Endothelial cell of umbilical vein (primary cell): ENCODE data around the gene TGFBR2. TPM values are rescaled to one million over a fixed set of nuclear protein-coding genes. Genes with fewer than 3 reads are reported as not detected.

Experiments used
- BruUV-seq: library from RNA; stranded (reverse); fragments of 400-500 nt; replicated peaks from 2 replicates; lab custom pipeline; 2021; lab: Mats Ljungman, UMichigan
- CTCF ChIA-PET: fragments of 300-600, 350-600 bp; sonication (Branson Sonifier 250); formaldehyde crosslinking; loops from one replicate; lab custom pipeline; 2021; ENCODE audit warnings: antibody characterized with exemption, inconsistent platforms; lab: Charles Lee
- POLR2A ChIA-PET: fragments of 300-600, 350-600 bp; sonication (Branson Sonifier 250); formaldehyde crosslinking; loops from one replicate; lab custom pipeline; 2021; ENCODE audit warnings: antibody characterized with exemption, inconsistent platforms; lab: Charles Lee
- DNase-seq: peaks from one replicate; pipeline ENCODE4 v3.0.0-alpha.2; 2011; ENCODE audit warnings: low read depth, low spot score
- FAIRE-seq: peaks from 2 replicates; lab custom pipeline; 2011; peaks lifted over from hg19 to GRCh38; lab: Jason Lieb, UNC
- H2AFZ ChIP-seq: 2 replicates; pipeline ENCODE4 v1.6.0; 2012; ENCODE audit warnings: low read depth, low read length, control low read depth, inconsistent platforms
- H3K27ac ChIP-seq: 2 replicates; pipeline ENCODE4 v1.5.1; 2011; ENCODE audit warnings: low read depth, mild to moderate bottlenecking, control low read depth, low read length, moderate library complexity; ENCODE audit not compliant: insufficient read depth
- H3K27me3 ChIP-seq, 2 experiments: 2 replicates each; pipeline versions ENCODE4 v1.6.0 to v1.6.1; 2011; ENCODE audit warnings: low read length in 2 of 2, mixed read lengths in 1 of 2; ENCODE audit not compliant: control insufficient read depth in 2 of 2, insufficient read depth in 2 of 2
- H3K36me3 ChIP-seq, 2 experiments: 2 replicates in 1 of 2; 3 replicates in 1 of 2; pipeline ENCODE4 v1.5.1; 2011; ENCODE audit warnings: low read length in 2 of 2, mild to moderate bottlenecking in 1 of 2, moderate library complexity in 1 of 2; ENCODE audit not compliant: control insufficient read depth in 2 of 2, insufficient read depth in 2 of 2; ENCODE audit errors: extremely low read depth in 1 of 2
- H3K4me1 ChIP-seq: 3 replicates; pipeline ENCODE4 v1.5.1; 2011; ENCODE audit warnings: mild to moderate bottlenecking, low read length; ENCODE audit not compliant: control insufficient read depth, insufficient read depth; ENCODE audit errors: extremely low read depth
- H3K4me2 ChIP-seq: 2 replicates; pipeline ENCODE4 v1.6.1; 2011; ENCODE audit warnings: low read length, control low read depth, mixed read lengths; ENCODE audit not compliant: insufficient read depth
- H3K4me3 ChIP-seq, 3 experiments: fragments of 200-600 bp in 1 of 3; sonication (generic), shearing (Covaris generic) in 1 of 3; replicated peaks in 1 of 3; 2 replicates each; pipeline ENCODE4 v1.5.1; 2011 to 2016; ENCODE audit warnings: control low read depth in 3 of 3, low read length in 3 of 3, mild to moderate bottlenecking in 2 of 3, inconsistent platforms in 1 of 3, low read depth in 1 of 3, moderate library complexity in 1 of 3; ENCODE audit not compliant: insufficient read depth in 1 of 3
- H3K79me2 ChIP-seq: 2 replicates; pipeline ENCODE4 v1.6.0; 2012; ENCODE audit warnings: low read length, inconsistent platforms; ENCODE audit not compliant: control insufficient read depth, insufficient read depth
- H3K9ac ChIP-seq: replicated peaks from 2 replicates; pipeline ENCODE3; 2011; ENCODE audit warnings: low read length, control low read depth; ENCODE audit not compliant: insufficient read depth; ENCODE audit errors: extremely low read depth
- H3K9me1 ChIP-seq: replicated peaks from 3 replicates; pipeline ENCODE4 v1.6.0; 2011; ENCODE audit warnings: mild to moderate bottlenecking, low read length; ENCODE audit not compliant: control insufficient read depth, insufficient read depth; ENCODE audit errors: extremely low read depth
- H3K9me3 ChIP-seq: replicated peaks from 2 replicates; pipeline ENCODE4 v1.5.1; 2012; ENCODE audit warnings: low read length, inconsistent platforms; ENCODE audit not compliant: control insufficient read depth, insufficient read depth
- H4K20me1 ChIP-seq: replicated peaks from 2 replicates; pipeline ENCODE3; 2011; ENCODE audit warnings: mild to moderate bottlenecking, low read length; ENCODE audit not compliant: control insufficient read depth, insufficient read depth; ENCODE audit errors: extremely low read depth
- EZH2 ChIP-seq: IDR thresholded peaks from 2 replicates; pipeline ENCODE4 v1.6.1; 2012; ENCODE audit warnings: borderline replicate concordance, low read depth, mild to moderate bottlenecking, moderate library complexity, low read length, inconsistent platforms; ENCODE audit not compliant: severe bottlenecking
- FOS ChIP-seq: IDR thresholded peaks from 2 replicates; pipeline ENCODE4 v1.6.1; 2011; ENCODE audit warnings: mild to moderate bottlenecking, low read length, moderate library complexity, borderline replicate concordance; ENCODE audit not compliant: insufficient read depth
- GATA2 ChIP-seq: IDR thresholded peaks from 2 replicates; pipeline ENCODE4 v1.7.0; 2011; ENCODE audit warnings: low read depth, mild to moderate bottlenecking, moderate library complexity, mixed read lengths, low read length; ENCODE audit not compliant: insufficient read length, insufficient read depth
- JUN ChIP-seq: IDR thresholded peaks from 2 replicates; pipeline ENCODE4 v1.6.1; 2011; ENCODE audit warnings: borderline replicate concordance, low read depth; ENCODE audit not compliant: insufficient read length, insufficient read depth
- MAX ChIP-seq: IDR thresholded peaks from 2 replicates; pipeline ENCODE4 v1.6.1; 2011; ENCODE audit not compliant: insufficient read depth, insufficient read length
- MYC ChIP-seq: IDR thresholded peaks from one replicate; pipeline ENCODE4 v1.6.1; 2011; ENCODE audit warnings: mild to moderate bottlenecking, low read depth, low read length
- POLR2A ChIP-seq: IDR thresholded peaks from 2 replicates; pipeline ENCODE4 v1.6.1; 2012; ENCODE audit warnings: low read depth, mild to moderate bottlenecking, control low read depth, low read length
- POLR2AphosphoS5 ChIP-seq: IDR thresholded peaks from 2 replicates; pipeline ENCODE4 v1.6.1; 2012; ENCODE audit warnings: low read depth, mild to moderate bottlenecking, control low read depth, low read length, moderate library complexity; ENCODE audit not compliant: insufficient read depth
- dilution Hi-C: fragments of 300-500 bp; cut with MboI; formaldehyde crosslinking; loops from one replicate; pipeline ENCODE4 v1.15.0; 2019; ENCODE audit warnings: low sequenced_read_pairs; ENCODE audit not compliant: extremely low pct_ligation_motif_present
- intact Hi-C: fragments of 100-400 bp; cut with micrococcal nuclease; formaldehyde crosslinking; loops from one replicate; pipeline ENCODE4 v1.10.0; 2022
- polyA plus RNA-seq, 4 experiments: library from polyadenylated mRNA; depleted of rRNA in 3 of 4; stranded (reverse) in 3 of 4; unstranded in 1 of 4; fragments of >200 nt; gene quantifications; 2 replicates each; pipeline versions ENCODE4 v1.2.1 to v1.2.3, GENCODE V29; 2011 to 2012; ENCODE audit warnings: missing spikeins in 1 of 4
- total RNA-seq: library from RNA; stranded (reverse); gene quantifications from 2 replicates; pipeline ENCODE4 v1.2.3, GENCODE V29; 2021
- TF ChIP-seq, protein P1 (sequence below), 2 donors: IDR thresholded peaks; 1 replicate in 1 of 2; 2 replicates in 1 of 2; pipeline ENCODE4 v1.5.1; 2011; ENCODE audit warnings: low read length in 2 of 2, mild to moderate bottlenecking in 2 of 2, moderate library complexity in 2 of 2, control low read depth in 1 of 2, inconsistent platforms in 1 of 2, low read depth in 1 of 2; ENCODE audit not compliant: insufficient read depth in 1 of 2; ENCODE audit errors: extremely low read depth in 1 of 2

TGFBR2 gene
- total and polyA plus RNA-seq, 2 donors (not counting 3 experiments of a cell fraction or from before 2014, with no cell fraction given) = 227 to 250 TPM

GRCh38 chr3:30607032-30607833, 832 bp downstream of the TGFBR2 start:
- Histone ChIP-seq H3K36me3 (no peaks in the 10 kb centered on the region), H3K4me3 (peak overlapping the region; percentile 57 to 99 (median 86)), H3K9ac (peak overlapping the region; percentile 98), H4K20me1 (no peaks in the 10 kb centered on the region), H2AFZ (peak overlapping the region; percentile 8), H3K27ac (peak overlapping the region; percentile 96), H3K4me2 (peak overlapping the region; percentile 81), H3K79me2 (peaks cover 56% of the 10 kb centered on the region), H3K9me3 (no peaks in the 10 kb centered on the region), H3K4me1 (peaks cover 58% of the 10 kb centered on the region), H3K9me1 (no peaks in the 10 kb centered on the region), H3K27me3 (no peaks in the 10 kb centered on the region)
- POLR2A ChIA-PET = interaction anchor here (0.8 to 2.6 kb wide), 9 partner anchors 10 to 94 kb away, joined by 5 to 13 read pairs (median 5); no protein-coding TSS in a partner anchor
- FAIRE-seq = no peak
- intact Hi-C loops (loop anchor here (2.0 kb wide), 2 partner anchors 142 to 494 kb away; no protein-coding TSS in a partner anchor), dilution Hi-C loops (loop anchor here (25.0 kb wide), 1 partner anchor 270 kb away; no protein-coding TSS in a partner anchor)
- TF ChIP-seq POLR2AphosphoS5 (peak; percentile 70), GATA2 (peak; percentile 41), EZH2 (no peak), MYC (no peak), POLR2A (peak; percentile 53), FOS (no peak), MAX (no peak), JUN (no peak)
- TF ChIP-seq, protein P1, sequence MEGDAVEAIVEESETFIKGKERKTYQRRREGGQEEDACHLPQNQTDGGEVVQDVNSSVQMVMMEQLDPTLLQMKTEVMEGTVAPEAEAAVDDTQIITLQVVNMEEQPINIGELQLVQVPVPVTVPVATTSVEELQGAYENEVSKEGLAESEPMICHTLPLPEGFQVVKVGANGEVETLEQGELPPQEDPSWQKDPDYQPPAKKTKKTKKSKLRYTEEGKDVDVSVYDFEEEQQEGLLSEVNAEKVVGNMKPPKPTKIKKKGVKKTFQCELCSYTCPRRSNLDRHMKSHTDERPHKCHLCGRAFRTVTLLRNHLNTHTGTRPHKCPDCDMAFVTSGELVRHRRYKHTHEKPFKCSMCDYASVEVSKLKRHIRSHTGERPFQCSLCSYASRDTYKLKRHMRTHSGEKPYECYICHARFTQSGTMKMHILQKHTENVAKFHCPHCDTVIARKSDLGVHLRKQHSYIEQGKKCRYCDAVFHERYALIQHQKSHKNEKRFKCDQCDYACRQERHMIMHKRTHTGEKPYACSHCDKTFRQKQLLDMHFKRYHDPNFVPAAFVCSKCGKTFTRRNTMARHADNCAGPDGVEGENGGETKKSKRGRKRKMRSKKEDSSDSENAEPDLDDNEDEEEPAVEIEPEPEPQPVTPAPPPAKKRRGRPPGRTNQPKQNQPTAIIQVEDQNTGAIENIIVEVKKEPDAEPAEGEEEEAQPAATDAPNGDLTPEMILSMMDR (IDR thresholded peaks at IDR 0.05; ENCODE audit: extremely low read depth in 1 of 2, insufficient read depth in 1 of 2, low read depth in 1 of 2, low read length in 2 of 2) = no peak
- peak; percentile 80 for DNase-seq
- CTCF ChIA-PET = interaction anchor here (0.7 to 3.6 kb wide), 15 partner anchors 11 to 594 kb away, joined by 3 to 25 read pairs (median 9); no protein-coding TSS in a partner anchor
- no TSS peak for BruUV-seq
